ENCODE data around the gene EFCAB8.
"Not testable (repeated sequence)": the region's sequence is repeated elsewhere in the genome, so short reads cannot be mapped to it uniquely, and the experiment has no call there.

EFCAB8 gene

GRCh38 chr20:32889281-32889680, 30.6 kb downstream of the EFCAB8 start:
- FAIRE-seq: no peak

GRCh38 chr20:32891491-32891890, 32.8 kb downstream of the EFCAB8 start:
- no peak for FAIRE-seq

GRCh38 chr20:32891926-32892660, 33.4 kb downstream of the EFCAB8 start:
- FAIRE-seq: no peak

- no peak for FAIRE-seq
These were observed 34.7 kb downstream of the EFCAB8 start for GRCh38 chr20:32893263-32894025.

- no peak for FAIRE-seq
These were observed 35.3 kb downstream of the EFCAB8 start for GRCh38 chr20:32894026-32894483.

GRCh38 chr20:32894711-32895355, 36.1 kb downstream of the EFCAB8 start:
- no peak for FAIRE-seq

- no peak for FAIRE-seq
These were observed 38.0 kb downstream of the EFCAB8 start for GRCh38 chr20:32896521-32897280.

GRCh38 chr20:32898729-32899128, 40.0 kb downstream of the EFCAB8 start:
- no peak for FAIRE-seq

- FAIRE-seq: no peak
These were observed 44.0 kb downstream of the EFCAB8 start for GRCh38 chr20:32902456-32903420.

- FAIRE-seq: no peak
These were observed 45.0 kb downstream of the EFCAB8 start for GRCh38 chr20:32903666-32904175.

- FAIRE-seq: not testable (repeated sequence)
These were observed 46.0 kb downstream of the EFCAB8 start for GRCh38 chr20:32904678-32905077.

- no peak for FAIRE-seq
These were observed 47.5 kb downstream of the EFCAB8 start for GRCh38 chr20:32906200-32906599.

- no peak for FAIRE-seq
These were observed 48.3 kb downstream of the EFCAB8 start for GRCh38 chr20:32906871-32907495.

- no peak for FAIRE-seq
These were observed 49.2 kb downstream of the EFCAB8 start for GRCh38 chr20:32907886-32908285.

GRCh38 chr20:32908334-32909292, 49.9 kb downstream of the EFCAB8 start:
- FAIRE-seq: no peak

GRCh38 chr20:32909451-32909850, 50.7 kb downstream of the EFCAB8 start:
- FAIRE-seq: no peak

- no peak for FAIRE-seq
These were observed 51.3 kb downstream of the EFCAB8 start for GRCh38 chr20:32909896-32910571.

- no peak for FAIRE-seq
These were observed 52.6 kb downstream of the EFCAB8 start for GRCh38 chr20:32911355-32911754.

- no peak for FAIRE-seq
These were observed 54.0 kb downstream of the EFCAB8 start for GRCh38 chr20:32912688-32913087.

All from A204.1 (cell line).